ENCODE measurements around the gene MAGEA4. TPM values are rescaled to one million over a fixed set of nuclear protein-coding genes. Genes with fewer than 3 reads are reported as not detected.

MAGEA4 gene
- total RNA-seq, 1 donor from 2014 or later, result not detected

- Histone ChIP-seq H3K27ac (no peak overlapping the region), H2AFZ (replicated peaks) (no peak overlapping the region), H3K9me3 (ENCODE audit: low read depth) (no peaks in the 10 kb centered on the region), H3K27me3 (no peaks in the 10 kb centered on the region), H3K4me1 (no peaks in the 10 kb centered on the region), H3K4me3 (no peak overlapping the region), H4K20me1 (ENCODE audit: low read depth) (no peaks in the 10 kb centered on the region), H3K4me2 (no peak overlapping the region), H3K36me3 (no peaks in the 10 kb centered on the region), H3F3A (ENCODE audit: low read depth) (no peaks in the 10 kb centered on the region), H3K79me2 (ENCODE audit: low read depth) (no peaks in the 10 kb centered on the region), H3K9ac (no peak overlapping the region)
- no peak overlapping the region for H3K4me3 Mint-ChIP-seq
- no peak overlapping the region for H3K27ac Mint-ChIP-seq
- H3K9me3 Mint-ChIP-seq, result peaks cover 4% of the 10 kb centered on the region
- no peaks in the 10 kb centered on the region for H3K36me3 Mint-ChIP-seq
- TF ChIP-seq EZH2phosphoT487 (IDR thresholded peaks at IDR 0.05) (no peak), CTCF (IDR thresholded peaks at IDR 0.05) (no peak), EZH2 (IDR thresholded peaks at IDR 0.05) (no peak)
- no peak for DNase-seq (ENCODE audit: low spot score)
- peaks cover 3% of the 10 kb centered on the region for H3K27me3 Mint-ChIP-seq (ENCODE audit: insufficient read depth, low read depth)
- no peaks in the 10 kb centered on the region for H3K4me1 Mint-ChIP-seq
These were observed 6.9 kb downstream of the MAGEA4 start for GRCh38 chrX:151919610-151920009.

- H3K27me3 Mint-ChIP-seq (ENCODE audit: insufficient read depth, low read depth), result peaks cover 3% of the 10 kb centered on the region
- no peaks in the 10 kb centered on the region for H4K20me1 ChIP-seq (ENCODE audit: low read depth)
- peaks cover 4% of the 10 kb centered on the region for H3K9me3 Mint-ChIP-seq
- no peaks in the 10 kb centered on the region for H3K36me3 Mint-ChIP-seq
- no peak overlapping the region for H3K4me3 ChIP-seq
- H3K27ac ChIP-seq, result no peak overlapping the region
- TF ChIP-seq EZH2phosphoT487 (IDR thresholded peaks at IDR 0.05) (no peak), EZH2 (IDR thresholded peaks at IDR 0.05) (no peak), CTCF (IDR thresholded peaks at IDR 0.05) (no peak)
- H3K36me3 ChIP-seq, result no peaks in the 10 kb centered on the region
- H3K4me3 Mint-ChIP-seq, result no peak overlapping the region
- no peak for DNase-seq (ENCODE audit: low spot score)
- H2AFZ ChIP-seq (replicated peaks), result no peak overlapping the region
- no peak overlapping the region for H3K4me2 ChIP-seq
- no peaks in the 10 kb centered on the region for H3K79me2 ChIP-seq (ENCODE audit: low read depth)
- no peaks in the 10 kb centered on the region for H3K4me1 ChIP-seq
- no peak overlapping the region for H3K27ac Mint-ChIP-seq
- no peaks in the 10 kb centered on the region for H3F3A ChIP-seq (ENCODE audit: low read depth)
- no peaks in the 10 kb centered on the region for H3K9me3 ChIP-seq (ENCODE audit: low read depth)
- no peaks in the 10 kb centered on the region for H3K4me1 Mint-ChIP-seq
- no peaks in the 10 kb centered on the region for H3K27me3 ChIP-seq
- H3K9ac ChIP-seq, result no peak overlapping the region
These were observed 7.4 kb downstream of the MAGEA4 start for GRCh38 chrX:151920101-151920500.

- H3K9me3 ChIP-seq (ENCODE audit: low read depth), result no peaks in the 10 kb centered on the region
- no peak overlapping the region for H3K4me2 ChIP-seq
- H3K36me3 ChIP-seq, result no peaks in the 10 kb centered on the region
- Mint-ChIP-seq H3K4me3 (no peak overlapping the region), H3K27me3 (ENCODE audit: insufficient read depth, low read depth) (peaks cover 3% of the 10 kb centered on the region), H3K9me3 (peaks cover 4% of the 10 kb centered on the region), H3K36me3 (no peaks in the 10 kb centered on the region), H3K27ac (no peak overlapping the region), H3K4me1 (no peaks in the 10 kb centered on the region)
- H3K4me1 ChIP-seq, result no peaks in the 10 kb centered on the region
- no peaks in the 10 kb centered on the region for H3K79me2 ChIP-seq (ENCODE audit: low read depth)
- no peak overlapping the region for H3K27ac ChIP-seq
- no peaks in the 10 kb centered on the region for H4K20me1 ChIP-seq (ENCODE audit: low read depth)
- H3F3A ChIP-seq (ENCODE audit: low read depth), result no peaks in the 10 kb centered on the region
- no peak for TF ChIP-seq EZH2phosphoT487 (IDR thresholded peaks at IDR 0.05)
- no peak for TF ChIP-seq CTCF (IDR thresholded peaks at IDR 0.05)
- TF ChIP-seq EZH2 (IDR thresholded peaks at IDR 0.05), result no peak
- H3K9ac ChIP-seq, result no peak overlapping the region
- no peak for DNase-seq (ENCODE audit: low spot score)
- no peaks in the 10 kb centered on the region for H3K27me3 ChIP-seq
- H3K4me3 ChIP-seq, result no peak overlapping the region
- no peak overlapping the region for H2AFZ ChIP-seq (replicated peaks)
These were observed 7.8 kb downstream of the MAGEA4 start for GRCh38 chrX:151920530-151920929.

Data from neural progenitor cell (in vitro differentiated cells).